ENCODE results near the gene PRKCZ.

DNA sequence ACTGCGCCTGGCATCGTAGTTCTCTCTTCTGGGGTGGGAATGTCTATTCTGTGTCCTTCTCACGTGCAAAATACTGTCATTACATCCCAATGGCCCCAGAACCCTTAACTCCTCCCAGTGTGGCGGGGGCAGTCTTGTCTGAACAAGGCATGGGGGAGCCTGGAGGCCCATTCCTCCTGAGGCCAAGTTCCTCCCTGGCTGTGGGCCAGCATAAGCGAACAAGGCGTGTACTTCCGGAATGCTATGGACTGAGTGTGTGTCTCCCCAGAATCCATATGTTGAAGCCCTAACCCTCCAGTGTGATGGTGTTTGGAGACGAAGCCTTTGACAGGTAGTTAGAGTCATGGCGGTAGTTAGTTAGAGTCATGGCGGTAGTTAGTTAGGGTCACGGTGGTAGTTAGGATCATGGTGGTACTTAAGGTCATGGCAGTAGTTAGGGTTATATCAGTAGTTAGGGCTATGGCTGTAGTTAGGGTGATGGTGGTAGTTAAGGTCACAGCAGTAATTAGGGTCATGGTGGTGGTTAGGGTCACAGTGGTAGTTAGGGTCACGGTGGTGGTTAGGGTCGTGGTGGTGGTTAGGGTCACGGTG is 71.0 kb downstream of the PRKCZ start:
- TF ChIP-seq POLR2AphosphoS5 (IDR thresholded peaks at IDR 0.05; ENCODE audit: low read depth, low read length): no peak
- TF ChIP-seq REST (IDR thresholded peaks at IDR 0.05; ENCODE audit: insufficient read depth in 1 of 2, low read depth in 2 of 2, low read length in 2 of 2): no peak
- no peak for TF ChIP-seq TAF1 (IDR thresholded peaks at IDR 0.05; ENCODE audit: borderline replicate concordance, insufficient read depth, low read length)
- TF ChIP-seq SIN3A (IDR thresholded peaks at IDR 0.05; ENCODE audit: borderline replicate concordance, insufficient read depth, low read length): no peak

Measured in PFSK-1 (cell line).